ENCODE results near the gene GPR142.

DNA sequence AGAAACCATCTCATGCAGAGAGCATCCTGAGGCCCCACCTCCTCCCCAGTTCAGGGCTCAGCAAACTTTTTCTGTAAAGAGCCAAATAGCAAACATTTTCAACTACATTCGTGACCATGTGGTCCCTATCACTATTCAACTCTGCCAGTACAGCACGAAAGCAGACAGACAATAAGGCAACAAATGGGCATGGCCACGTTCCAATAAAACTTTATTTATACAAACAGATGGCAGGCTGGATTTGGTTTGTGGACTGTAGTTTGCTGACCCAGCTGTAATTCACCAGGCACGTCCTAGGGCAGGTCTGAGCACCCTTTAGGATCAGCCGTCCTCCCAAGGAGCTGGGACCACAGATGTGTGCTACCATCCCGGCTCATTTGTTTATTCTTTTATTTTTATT, 37.5 kb downstream of the GPR142 start:
- TF ChIP-seq POLR2A (IDR thresholded peaks at IDR 0.05; ENCODE audit: low read length) (no peak), GATA1 (IDR thresholded peaks at IDR 0.05; ENCODE audit: low read depth, low read length) (no peak)
